GM23338 (cell line): Measurements from ENCODE around the gene F8. TPM values are rescaled to one million over a fixed set of nuclear protein-coding genes. Genes with fewer than 3 reads are reported as not detected.

ENCODE experiments used
- ATAC-seq: fragments of 200-7000 bp; cut with Tn5 transposase; 3 replicates; pipeline ENCODE4 v1.9.1; 2020
- DNase-seq: peaks from one replicate; pipeline ENCODE4 v3.0.0-alpha.2; 2015; ENCODE audit warnings: low spot score
- H2AFZ ChIP-seq: fragments of 200-600 bp; sonication (generic); 2 replicates; pipeline ENCODE4 v1.8.0; 2016; ENCODE audit warnings: antibody characterized with exemption, mild to moderate bottlenecking, moderate library complexity
- H3F3A ChIP-seq: fragments of 200-600 bp; sonication (generic); replicated peaks from 2 replicates; pipeline ENCODE4 v1.8.0; 2017; ENCODE audit warnings: antibody characterized with exemption, mixed run types, low read depth
- H3K27ac ChIP-seq: fragments of 200-600 bp; sonication (generic); 2 replicates; pipeline ENCODE4 v1.6.1; 2016; ENCODE audit warnings: low read depth
- H3K27me3 ChIP-seq: fragments of 200-600 bp; sonication (generic); 2 replicates; pipeline ENCODE4 v1.8.0; 2016; ENCODE audit warnings: mild to moderate bottlenecking, mixed run types, moderate library complexity; ENCODE audit not compliant: insufficient read depth
- H3K36me3 ChIP-seq: fragments of 200-600 bp; sonication (generic); 2 replicates; pipeline ENCODE4 v1.8.0; 2016; ENCODE audit warnings: mild to moderate bottlenecking; ENCODE audit not compliant: insufficient read depth
- H3K4me1 ChIP-seq: fragments of 200-600 bp; sonication (generic); 2 replicates; pipeline ENCODE4 v1.8.0; 2016; ENCODE audit warnings: mild to moderate bottlenecking, moderate library complexity; ENCODE audit not compliant: insufficient read depth
- H3K4me2 ChIP-seq: fragments of 200-600 bp; sonication (generic); 2 replicates; pipeline ENCODE4 v1.7.1; 2017; ENCODE audit warnings: mixed run types
- H3K4me3 ChIP-seq: fragments of 200-600 bp; sonication (generic); 2 replicates; pipeline ENCODE4 v1.6.1; 2016; ENCODE audit warnings: mixed run types
- H3K79me2 ChIP-seq: fragments of 200-600 bp; sonication (generic); replicated peaks from 2 replicates; pipeline ENCODE4 v1.8.0; 2017; ENCODE audit warnings: mild to moderate bottlenecking; ENCODE audit not compliant: insufficient read depth
- H3K9me2 ChIP-seq: fragments of 200-600 bp; sonication (generic); 2 replicates; pipeline ENCODE4 v1.8.0; 2017; ENCODE audit not compliant: insufficient read depth
- H4K20me1 ChIP-seq: fragments of 200-600 bp; sonication (generic); replicated peaks from 2 replicates; pipeline ENCODE4 v1.8.0; 2017; ENCODE audit warnings: mild to moderate bottlenecking; ENCODE audit not compliant: insufficient read depth
- H3K27ac Mint-ChIP-seq: 2 replicates; pipeline ENCODE4 v1.8.0; 2020; ENCODE audit warnings: inconsistent platforms, mild to moderate bottlenecking, moderate library complexity, mixed read lengths
- H3K27me3 Mint-ChIP-seq: 3 replicates; pipeline ENCODE4 v1.8.0; 2022; ENCODE audit warnings: low read depth, mild to moderate bottlenecking, moderate library complexity, mixed read lengths, inconsistent platforms; ENCODE audit not compliant: insufficient read depth, poor library complexity
- H3K36me3 Mint-ChIP-seq: 3 replicates; pipeline ENCODE4 v1.8.0; 2021; ENCODE audit warnings: low read depth, mild to moderate bottlenecking, inconsistent platforms, moderate library complexity, mixed read lengths
- H3K4me1 Mint-ChIP-seq: 3 replicates; pipeline ENCODE4 v1.8.0; 2020; ENCODE audit warnings: mild to moderate bottlenecking, inconsistent platforms, mixed read lengths
- H3K4me3 Mint-ChIP-seq: 3 replicates; pipeline ENCODE4 v1.8.0; 2021; ENCODE audit warnings: moderate library complexity, mild to moderate bottlenecking, inconsistent platforms, mixed read lengths
- H3K9me3 Mint-ChIP-seq: 3 replicates; pipeline ENCODE4 v1.8.0; 2020; ENCODE audit warnings: moderate library complexity, mild to moderate bottlenecking, inconsistent platforms, mixed read lengths
- CREB1 ChIP-seq: fragments of 250-450 bp; sonication (Bioruptor Pico); IDR thresholded peaks from 2 replicates; pipeline ENCODE4 v1.5.0; 2020; ENCODE audit warnings: low read depth, mild to moderate bottlenecking, moderate library complexity
- EZH2 ChIP-seq: fragments of 200-600 bp; sonication (generic); IDR thresholded peaks from one replicate; pipeline ENCODE4 v1.8.0; 2017; ENCODE audit warnings: antibody characterized with exemption, mild to moderate bottlenecking, low read depth; ENCODE audit not compliant: unreplicated experiment
- EZH2phosphoT487 ChIP-seq: fragments of 200-600 bp; sonication (generic); IDR thresholded peaks from one replicate; pipeline ENCODE4 v1.8.1; 2018; ENCODE audit warnings: antibody characterized with exemption; ENCODE audit not compliant: unreplicated experiment
- JUNB ChIP-seq: IDR thresholded peaks from one replicate; pipeline ENCODE4 v1.6.1; 2016; ENCODE audit warnings: antibody characterized with exemption; ENCODE audit not compliant: unreplicated experiment
- NANOG ChIP-seq: IDR thresholded peaks from 2 replicates; pipeline ENCODE4 v1.6.1; 2016; ENCODE audit warnings: antibody characterized with exemption, borderline replicate concordance
- POLR2AphosphoS5 ChIP-seq: IDR thresholded peaks from 2 replicates; pipeline ENCODE4 v1.6.1; 2016; ENCODE audit warnings: antibody characterized with exemption, low read depth
- STAT1 ChIP-seq: IDR thresholded peaks from one replicate; pipeline ENCODE4 v1.6.1; 2016; ENCODE audit warnings: antibody characterized with exemption; ENCODE audit not compliant: unreplicated experiment
- ZNF114 ChIP-seq: fragments of 250-450 bp; sonication (Bioruptor Pico); IDR thresholded peaks from 2 replicates; pipeline ENCODE4 v1.5.0; 2020; ENCODE audit warnings: mild to moderate bottlenecking, moderate library complexity
- ZNF331 ChIP-seq: fragments of 250-450 bp; sonication (Bioruptor Pico); IDR thresholded peaks from 2 replicates; pipeline ENCODE4 v1.5.0; 2020; ENCODE audit warnings: low read depth, mild to moderate bottlenecking, moderate library complexity
- polyA plus RNA-seq: library from polyadenylated mRNA; unstranded; fragments of >200 nt; fragmentation: Nextera tagmentation; extraction: Ambion mirVana; gene quantifications from 2 replicates; pipeline ENCODE4 v1.2.1, GENCODE V29; 2016
- total RNA-seq: library from RNA; depleted of rRNA; stranded (reverse); fragments of >200 nt; shearing (Covaris generic); gene quantifications from 2 replicates; pipeline ENCODE4 v1.2.3, GENCODE V29; 2014
- TF ChIP-seq, protein P1 (sequence below): IDR thresholded peaks from 2 replicates; pipeline ENCODE4 v1.6.1; 2016; ENCODE audit warnings: antibody characterized with exemption
- TF ChIP-seq, protein P2 (sequence below): IDR thresholded peaks from one replicate; pipeline ENCODE4 v1.6.1; 2018; ENCODE audit warnings: antibody characterized with exemption; ENCODE audit not compliant: unreplicated experiment
- TF ChIP-seq, protein P3 (sequence below): fragments of 250-450 bp; sonication (Bioruptor Pico); IDR thresholded peaks from 2 replicates; pipeline ENCODE4 v1.5.0; 2020; ENCODE audit warnings: mild to moderate bottlenecking, moderate library complexity
- TF ChIP-seq, protein P4 (sequence below), 2 experiments: fragments of 200-600 bp in 1 of 2; sonication (generic) in 1 of 2; conservative IDR thresholded peaks; 2 replicates each; pipeline versions ENCODE4 v1.5.1 to v1.6.1; 2016 to 2017; ENCODE audit warnings: antibody characterized with exemption in 2 of 2, low read depth in 2 of 2, mild to moderate bottlenecking in 2 of 2, moderate library complexity in 1 of 2

F8 gene
- total and polyA plus RNA-seq, 2 experiments from 2014 or later, result 0.70 to 1.8 TPM

DNA sequence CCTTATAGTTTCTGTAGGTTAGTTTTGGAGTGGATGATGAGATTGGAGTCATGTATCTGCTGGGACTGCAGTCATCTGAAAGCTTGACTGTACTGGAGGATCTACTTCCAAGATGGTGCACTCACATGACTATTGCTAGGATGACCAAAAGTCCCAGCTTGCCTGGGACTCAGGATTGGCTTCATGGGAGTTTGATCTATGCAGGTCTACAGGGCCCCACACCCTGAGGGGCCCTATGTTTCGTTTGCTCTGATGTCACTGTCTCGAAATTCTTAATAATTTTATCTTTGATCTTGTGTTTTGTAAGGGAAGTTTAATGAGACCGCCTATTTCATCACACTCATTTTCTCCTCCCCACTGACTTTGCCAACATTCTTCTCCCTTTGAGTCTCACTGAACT lies 188.0 kb downstream of the F8 start, which contains the start of gene SMIM9:
TSS of gene SMIM9 (minus strand) at position 101 of the 400 bp plus-strand sequence. CDS start 3,806 bp downstream, outside the sequence.
- Histone ChIP-seq H3K27me3 (no peaks in the 10 kb centered on the region), H3K36me3 (no peaks in the 10 kb centered on the region), H3K4me1 (no peaks in the 10 kb centered on the region), H3F3A (no peaks in the 10 kb centered on the region), H3K27ac (no peak within 1 kb of the TSS), H3K4me3 (no peak within 1 kb of the TSS), H3K4me2 (no peak within 1 kb of the TSS), H4K20me1 (no peaks in the 10 kb centered on the region), H3K9me2 (no peaks in the 10 kb centered on the region), H3K79me2 (no peaks in the 10 kb centered on the region), H2AFZ (no peak within 1 kb of the TSS)
- peaks cover 4% of the 10 kb centered on the region; the same call in 1 of the 3 replicates for H3K4me1 Mint-ChIP-seq
- no peak for DNase-seq
- peaks cover 1% of the 10 kb centered on the region; the same call in 1 of the 3 replicates for H3K36me3 Mint-ChIP-seq
- H3K27ac Mint-ChIP-seq, result no peak within 1 kb of the TSS
- peaks cover 2% of the 10 kb centered on the region; the same call in 2 of the 3 replicates for H3K9me3 Mint-ChIP-seq
- H3K4me3 Mint-ChIP-seq, result no peak within 1 kb of the TSS
- peaks cover 6% of the 10 kb centered on the region for H3K27me3 Mint-ChIP-seq
- TF ChIP-seq CREB1 (CRISPR knock-in tag) (no peak), STAT1 (no peak), ZNF114 (CRISPR knock-in tag) (no peak), JUNB (no peak), EZH2phosphoT487 (no peak), ZNF331 (CRISPR knock-in tag) (no peak), EZH2 (no peak), NANOG (no peak), POLR2AphosphoS5 (no peak)
- TF ChIP-seq, protein P1, sequence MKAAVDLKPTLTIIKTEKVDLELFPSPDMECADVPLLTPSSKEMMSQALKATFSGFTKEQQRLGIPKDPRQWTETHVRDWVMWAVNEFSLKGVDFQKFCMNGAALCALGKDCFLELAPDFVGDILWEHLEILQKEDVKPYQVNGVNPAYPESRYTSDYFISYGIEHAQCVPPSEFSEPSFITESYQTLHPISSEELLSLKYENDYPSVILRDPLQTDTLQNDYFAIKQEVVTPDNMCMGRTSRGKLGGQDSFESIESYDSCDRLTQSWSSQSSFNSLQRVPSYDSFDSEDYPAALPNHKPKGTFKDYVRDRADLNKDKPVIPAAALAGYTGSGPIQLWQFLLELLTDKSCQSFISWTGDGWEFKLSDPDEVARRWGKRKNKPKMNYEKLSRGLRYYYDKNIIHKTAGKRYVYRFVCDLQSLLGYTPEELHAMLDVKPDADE, result no peak
- TF ChIP-seq, protein P2, sequence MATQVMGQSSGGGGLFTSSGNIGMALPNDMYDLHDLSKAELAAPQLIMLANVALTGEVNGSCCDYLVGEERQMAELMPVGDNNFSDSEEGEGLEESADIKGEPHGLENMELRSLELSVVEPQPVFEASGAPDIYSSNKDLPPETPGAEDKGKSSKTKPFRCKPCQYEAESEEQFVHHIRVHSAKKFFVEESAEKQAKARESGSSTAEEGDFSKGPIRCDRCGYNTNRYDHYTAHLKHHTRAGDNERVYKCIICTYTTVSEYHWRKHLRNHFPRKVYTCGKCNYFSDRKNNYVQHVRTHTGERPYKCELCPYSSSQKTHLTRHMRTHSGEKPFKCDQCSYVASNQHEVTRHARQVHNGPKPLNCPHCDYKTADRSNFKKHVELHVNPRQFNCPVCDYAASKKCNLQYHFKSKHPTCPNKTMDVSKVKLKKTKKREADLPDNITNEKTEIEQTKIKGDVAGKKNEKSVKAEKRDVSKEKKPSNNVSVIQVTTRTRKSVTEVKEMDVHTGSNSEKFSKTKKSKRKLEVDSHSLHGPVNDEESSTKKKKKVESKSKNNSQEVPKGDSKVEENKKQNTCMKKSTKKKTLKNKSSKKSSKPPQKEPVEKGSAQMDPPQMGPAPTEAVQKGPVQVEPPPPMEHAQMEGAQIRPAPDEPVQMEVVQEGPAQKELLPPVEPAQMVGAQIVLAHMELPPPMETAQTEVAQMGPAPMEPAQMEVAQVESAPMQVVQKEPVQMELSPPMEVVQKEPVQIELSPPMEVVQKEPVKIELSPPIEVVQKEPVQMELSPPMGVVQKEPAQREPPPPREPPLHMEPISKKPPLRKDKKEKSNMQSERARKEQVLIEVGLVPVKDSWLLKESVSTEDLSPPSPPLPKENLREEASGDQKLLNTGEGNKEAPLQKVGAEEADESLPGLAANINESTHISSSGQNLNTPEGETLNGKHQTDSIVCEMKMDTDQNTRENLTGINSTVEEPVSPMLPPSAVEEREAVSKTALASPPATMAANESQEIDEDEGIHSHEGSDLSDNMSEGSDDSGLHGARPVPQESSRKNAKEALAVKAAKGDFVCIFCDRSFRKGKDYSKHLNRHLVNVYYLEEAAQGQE, result no peak
- TF ChIP-seq, protein P3, sequence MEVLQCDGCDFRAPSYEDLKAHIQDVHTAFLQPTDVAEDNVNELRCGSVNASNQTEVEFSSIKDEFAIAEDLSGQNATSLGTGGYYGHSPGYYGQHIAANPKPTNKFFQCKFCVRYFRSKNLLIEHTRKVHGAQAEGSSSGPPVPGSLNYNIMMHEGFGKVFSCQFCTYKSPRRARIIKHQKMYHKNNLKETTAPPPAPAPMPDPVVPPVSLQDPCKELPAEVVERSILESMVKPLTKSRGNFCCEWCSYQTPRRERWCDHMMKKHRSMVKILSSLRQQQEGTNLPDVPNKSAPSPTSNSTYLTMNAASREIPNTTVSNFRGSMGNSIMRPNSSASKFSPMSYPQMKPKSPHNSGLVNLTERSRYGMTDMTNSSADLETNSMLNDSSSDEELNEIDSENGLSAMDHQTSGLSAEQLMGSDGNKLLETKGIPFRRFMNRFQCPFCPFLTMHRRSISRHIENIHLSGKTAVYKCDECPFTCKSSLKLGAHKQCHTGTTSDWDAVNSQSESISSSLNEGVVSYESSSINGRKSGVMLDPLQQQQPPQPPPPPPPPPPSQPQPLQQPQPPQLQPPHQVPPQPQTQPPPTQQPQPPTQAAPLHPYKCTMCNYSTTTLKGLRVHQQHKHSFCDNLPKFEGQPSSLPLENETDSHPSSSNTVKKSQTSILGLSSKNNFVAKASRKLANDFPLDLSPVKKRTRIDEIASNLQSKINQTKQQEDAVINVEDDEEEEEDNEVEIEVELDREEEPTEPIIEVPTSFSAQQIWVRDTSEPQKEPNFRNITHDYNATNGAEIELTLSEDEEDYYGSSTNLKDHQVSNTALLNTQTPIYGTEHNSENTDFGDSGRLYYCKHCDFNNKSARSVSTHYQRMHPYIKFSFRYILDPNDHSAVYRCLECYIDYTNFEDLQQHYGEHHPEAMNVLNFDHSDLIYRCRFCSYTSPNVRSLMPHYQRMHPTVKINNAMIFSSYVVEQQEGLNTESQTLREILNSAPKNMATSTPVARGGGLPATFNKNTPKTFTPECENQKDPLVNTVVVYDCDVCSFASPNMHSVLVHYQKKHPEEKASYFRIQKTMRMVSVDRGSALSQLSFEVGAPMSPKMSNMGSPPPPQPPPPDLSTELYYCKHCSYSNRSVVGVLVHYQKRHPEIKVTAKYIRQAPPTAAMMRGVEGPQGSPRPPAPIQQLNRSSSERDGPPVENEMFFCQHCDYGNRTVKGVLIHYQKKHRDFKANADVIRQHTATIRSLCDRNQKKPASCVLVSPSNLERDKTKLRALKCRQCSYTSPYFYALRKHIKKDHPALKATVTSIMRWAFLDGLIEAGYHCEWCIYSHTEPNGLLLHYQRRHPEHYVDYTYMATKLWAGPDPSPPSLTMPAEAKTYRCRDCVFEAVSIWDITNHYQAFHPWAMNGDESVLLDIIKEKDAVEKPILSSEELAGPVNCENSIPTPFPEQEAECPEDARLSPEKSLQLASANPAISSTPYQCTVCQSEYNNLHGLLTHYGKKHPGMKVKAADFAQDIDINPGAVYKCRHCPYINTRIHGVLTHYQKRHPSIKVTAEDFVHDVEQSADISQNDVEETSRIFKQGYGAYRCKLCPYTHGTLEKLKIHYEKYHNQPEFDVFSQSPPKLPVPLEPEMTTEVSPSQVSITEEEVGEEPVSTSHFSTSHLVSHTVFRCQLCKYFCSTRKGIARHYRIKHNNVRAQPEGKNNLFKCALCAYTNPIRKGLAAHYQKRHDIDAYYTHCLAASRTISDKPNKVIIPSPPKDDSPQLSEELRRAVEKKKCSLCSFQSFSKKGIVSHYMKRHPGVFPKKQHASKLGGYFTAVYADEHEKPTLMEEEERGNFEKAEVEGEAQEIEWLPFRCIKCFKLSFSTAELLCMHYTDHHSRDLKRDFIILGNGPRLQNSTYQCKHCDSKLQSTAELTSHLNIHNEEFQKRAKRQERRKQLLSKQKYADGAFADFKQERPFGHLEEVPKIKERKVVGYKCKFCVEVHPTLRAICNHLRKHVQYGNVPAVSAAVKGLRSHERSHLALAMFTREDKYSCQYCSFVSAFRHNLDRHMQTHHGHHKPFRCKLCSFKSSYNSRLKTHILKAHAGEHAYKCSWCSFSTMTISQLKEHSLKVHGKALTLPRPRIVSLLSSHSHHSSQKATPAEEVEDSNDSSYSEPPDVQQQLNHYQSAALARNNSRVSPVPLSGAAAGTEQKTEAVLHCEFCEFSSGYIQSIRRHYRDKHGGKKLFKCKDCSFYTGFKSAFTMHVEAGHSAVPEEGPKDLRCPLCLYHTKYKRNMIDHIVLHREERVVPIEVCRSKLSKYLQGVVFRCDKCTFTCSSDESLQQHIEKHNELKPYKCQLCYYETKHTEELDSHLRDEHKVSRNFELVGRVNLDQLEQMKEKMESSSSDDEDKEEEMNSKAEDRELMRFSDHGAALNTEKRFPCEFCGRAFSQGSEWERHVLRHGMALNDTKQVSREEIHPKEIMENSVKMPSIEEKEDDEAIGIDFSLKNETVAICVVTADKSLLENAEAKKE (CRISPR knock-in tag), result no peak
- TF ChIP-seq, protein P4, sequence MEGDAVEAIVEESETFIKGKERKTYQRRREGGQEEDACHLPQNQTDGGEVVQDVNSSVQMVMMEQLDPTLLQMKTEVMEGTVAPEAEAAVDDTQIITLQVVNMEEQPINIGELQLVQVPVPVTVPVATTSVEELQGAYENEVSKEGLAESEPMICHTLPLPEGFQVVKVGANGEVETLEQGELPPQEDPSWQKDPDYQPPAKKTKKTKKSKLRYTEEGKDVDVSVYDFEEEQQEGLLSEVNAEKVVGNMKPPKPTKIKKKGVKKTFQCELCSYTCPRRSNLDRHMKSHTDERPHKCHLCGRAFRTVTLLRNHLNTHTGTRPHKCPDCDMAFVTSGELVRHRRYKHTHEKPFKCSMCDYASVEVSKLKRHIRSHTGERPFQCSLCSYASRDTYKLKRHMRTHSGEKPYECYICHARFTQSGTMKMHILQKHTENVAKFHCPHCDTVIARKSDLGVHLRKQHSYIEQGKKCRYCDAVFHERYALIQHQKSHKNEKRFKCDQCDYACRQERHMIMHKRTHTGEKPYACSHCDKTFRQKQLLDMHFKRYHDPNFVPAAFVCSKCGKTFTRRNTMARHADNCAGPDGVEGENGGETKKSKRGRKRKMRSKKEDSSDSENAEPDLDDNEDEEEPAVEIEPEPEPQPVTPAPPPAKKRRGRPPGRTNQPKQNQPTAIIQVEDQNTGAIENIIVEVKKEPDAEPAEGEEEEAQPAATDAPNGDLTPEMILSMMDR (conservative IDR thresholded peaks at IDR 0.05; ENCODE audit: low read depth in 2 of 2), result no peak
- ATAC-seq, result no peak
